HepG2 (cell line): ENCODE measurements around the gene TK2. TPM values are rescaled to one million over a fixed set of nuclear protein-coding genes. Genes with fewer than 3 reads are reported as not detected.

Source experiments
- ARHGAP35 ChIP-seq: sonication (generic); formaldehyde crosslinking; IDR thresholded peaks from 2 replicates; pipeline ENCODE4 v1.9.0; 2022; ENCODE audit warnings: mild to moderate bottlenecking, inconsistent platforms, moderate library complexity, missing genetic modification reagents, borderline replicate concordance
- DNMT1 ChIP-seq: sonication (generic); formaldehyde crosslinking; IDR thresholded peaks from 2 replicates; pipeline ENCODE4 v1.5.1; 2020; ENCODE audit warnings: mild to moderate bottlenecking, missing genetic modification reagents
- FOXP1 ChIP-seq, 2 experiments: fragments of 450-650 bp in 1 of 2; IDR thresholded peaks; 2 replicates each; pipeline ENCODE4 v1.6.1; 2017 to 2018; ENCODE audit warnings: antibody characterized with exemption in 1 of 2
- GABPA ChIP-seq, 2 experiments: IDR thresholded peaks; 2 replicates each; pipeline ENCODE4 v1.6.1; 2011 to 2016; ENCODE audit warnings: low read depth in 2 of 2, low read length in 1 of 2, missing biosample characterization in 1 of 2, missing genetic modification characterization in 1 of 2
- GZF1 ChIP-seq: sonication (generic); formaldehyde crosslinking; IDR thresholded peaks from 2 replicates; pipeline ENCODE4 v1.5.1; 2020; ENCODE audit warnings: mild to moderate bottlenecking, missing genetic modification reagents
- LCORL ChIP-seq, 2 experiments: fragments of 450-650 bp in 1 of 2; sonication (generic) in 1 of 2; formaldehyde crosslinking in 1 of 2; IDR thresholded peaks; 2 replicates each; pipeline versions ENCODE4 v1.5.0 to v1.6.1; 2017 to 2020; ENCODE audit warnings: antibody characterized with exemption in 1 of 2, missing genetic modification reagents in 1 of 2
- NFYC ChIP-seq: IDR thresholded peaks from 2 replicates; pipeline ENCODE4 v1.6.1; 2016; ENCODE audit warnings: missing genetic modification reagents, missing compliant biosample characterization
- NR1H2 ChIP-seq: sonication (generic); formaldehyde crosslinking; IDR thresholded peaks from 2 replicates; pipeline ENCODE4 v1.8.1; 2022; ENCODE audit warnings: low read depth, missing genetic modification reagents, borderline replicate concordance
- RFXANK ChIP-seq: IDR thresholded peaks from 2 replicates; pipeline ENCODE4 v1.6.1; 2016
- SMARCE1 ChIP-seq: fragments of 450-650 bp; IDR thresholded peaks from 2 replicates; pipeline ENCODE4 v1.6.1; 2017; ENCODE audit warnings: borderline replicate concordance
- SP4 ChIP-seq: sonication (generic); formaldehyde crosslinking; IDR thresholded peaks from 2 replicates; pipeline ENCODE4 v1.8.1; 2023; ENCODE audit warnings: mild to moderate bottlenecking, missing genetic modification reagents
- STAT5B ChIP-seq: sonication (generic); formaldehyde crosslinking; IDR thresholded peaks from 2 replicates; pipeline ENCODE4 v1.4.0; 2020; ENCODE audit warnings: missing genetic modification reagents
- ZEB1 ChIP-seq: IDR thresholded peaks from 2 replicates; pipeline ENCODE4 v1.6.1; 2012; ENCODE audit warnings: mild to moderate bottlenecking, low read depth, inconsistent platforms; ENCODE audit not compliant: insufficient replicate concordance
- ZFX ChIP-seq: sonication (generic); formaldehyde crosslinking; IDR thresholded peaks from 2 replicates; pipeline ENCODE4 v1.4.0; 2020; ENCODE audit warnings: mild to moderate bottlenecking, low read depth, missing genetic modification reagents, moderate library complexity
- ZNF224 ChIP-seq: sonication (generic); formaldehyde crosslinking; IDR thresholded peaks from 2 replicates; pipeline ENCODE4 v1.5.0; 2020; ENCODE audit warnings: mild to moderate bottlenecking, missing genetic modification reagents
- ZNF329 ChIP-seq: sonication (generic); formaldehyde crosslinking; IDR thresholded peaks from 2 replicates; pipeline ENCODE4 v1.9.0; 2021; ENCODE audit warnings: low read depth, mild to moderate bottlenecking, missing genetic modification reagents
- ZNF34 ChIP-seq: sonication (generic); formaldehyde crosslinking; IDR thresholded peaks from 2 replicates; pipeline ENCODE4 v1.4.0; 2020; ENCODE audit warnings: mild to moderate bottlenecking, missing genetic modification reagents, borderline replicate concordance
- ZNF703 ChIP-seq: sonication (generic); formaldehyde crosslinking; IDR thresholded peaks from 2 replicates; pipeline ENCODE4 v1.5.1; 2020; ENCODE audit warnings: missing genetic modification reagents, mild to moderate bottlenecking, moderate library complexity, borderline replicate concordance
- ZNF768 ChIP-seq: sonication (generic); formaldehyde crosslinking; IDR thresholded peaks from 2 replicates; pipeline ENCODE4 v1.4.0; 2020; ENCODE audit warnings: missing genetic modification reagents
- ZSCAN31 ChIP-seq: sonication (generic); formaldehyde crosslinking; IDR thresholded peaks from 2 replicates; pipeline ENCODE4 v1.5.0; 2020; ENCODE audit warnings: low read depth, mild to moderate bottlenecking, missing genetic modification reagents
- polyA plus RNA-seq, 8 experiments: library from polyadenylated mRNA; depleted of rRNA in 3 of 8; stranded (reverse) in 7 of 8; unstranded in 1 of 8; fragments of >200 nt; fragmentation: Illumina TruSeq in 4 of 8; extraction: Trizol in 4 of 8; gene quantifications; 2 replicates each; pipeline versions ENCODE4 v1.2.1 to v1.2.3, GENCODE V29; 2011 to 2016; ENCODE audit warnings: low read depth in 4 of 8, missing spikeins in 1 of 8, mixed read lengths in 1 of 8; ENCODE audit not compliant: insufficient read depth in 1 of 8
- total RNA-seq, 5 experiments: library from RNA; depleted of rRNA; stranded (reverse); fragments of >200 nt; fragmentation: Illumina TruSeq; extraction: Trizol; gene quantifications; 2 replicates each; pipeline ENCODE4 v1.2.3, GENCODE V29; 2016; ENCODE audit warnings: low read depth in 1 of 5
- TF ChIP-seq, protein P1 (sequence below): sonication (generic); formaldehyde crosslinking; IDR thresholded peaks from 2 replicates; pipeline ENCODE4 v1.4.0; 2020; ENCODE audit warnings: missing genetic modification reagents
- TF ChIP-seq, protein P2 (sequence below): sonication (generic); formaldehyde crosslinking; conservative IDR thresholded peaks from 2 replicates; pipeline ENCODE4 v1.5.0; 2020; ENCODE audit warnings: missing genetic modification reagents
- TF ChIP-seq, protein P3 (sequence below): sonication (generic); formaldehyde crosslinking; IDR thresholded peaks from 2 replicates; pipeline ENCODE4 v1.4.0; 2020; ENCODE audit warnings: missing genetic modification reagents, borderline replicate concordance

TK2 gene
- total and polyA plus RNA-seq, 2 of the 13 experiments (the other 11 are each of a cell fraction or from before 2014, with no cell fraction given) = 18.7 to 21.0 TPM

GRCh38 chr16:66549284-66550131, at the start of gene TK2 (continued):
- TF ChIP-seq ZNF34 (CRISPR knock-in tag) (no peak), ZNF768 (peak; percentile 15; the same call in 1 of the 2 replicates), ZNF329 (CRISPR knock-in tag) (peak; percentile 62; the same call in 1 of the 2 replicates), ZFX (CRISPR knock-in tag) (peak; percentile 95), DNMT1 (peak; percentile 47; the same call in 1 of the 2 replicates), ZSCAN31 (CRISPR knock-in tag) (no peak; the same call in 1 of the 2 replicates), GZF1 (peak; percentile 84; the same call in 1 of the 2 replicates), SMARCE1 (no peak), ARHGAP35 (CRISPR knock-in tag) (no peak; the same call in 1 of the 2 replicates), NR1H2 (no peak), RFXANK (no peak), FOXP1 (IDR thresholded peaks at IDR 0.05) (no peak), FOXP1 (CRISPR knock-in tag; IDR thresholded peaks at IDR 0.05) (no peak), ZNF224 (CRISPR knock-in tag) (no peak), ZNF703 (CRISPR knock-in tag) (no peak), GABPA (IDR thresholded peaks at IDR 0.05; ENCODE audit: low read depth, low read length) (peak; percentile 71), GABPA (CRISPR knock-in tag; IDR thresholded peaks at IDR 0.05; ENCODE audit: low read depth) (peak; percentile 87), NFYC (no peak), LCORL (IDR thresholded peaks at IDR 0.05) (no peak), LCORL (CRISPR knock-in tag; IDR thresholded peaks at IDR 0.05) (peak; percentile 20; the same call in 1 of the 2 replicates), STAT5B (CRISPR knock-in tag) (no peak), ZEB1 (no peak), SP4 (peak; percentile 63)
- TF ChIP-seq, protein P1, sequence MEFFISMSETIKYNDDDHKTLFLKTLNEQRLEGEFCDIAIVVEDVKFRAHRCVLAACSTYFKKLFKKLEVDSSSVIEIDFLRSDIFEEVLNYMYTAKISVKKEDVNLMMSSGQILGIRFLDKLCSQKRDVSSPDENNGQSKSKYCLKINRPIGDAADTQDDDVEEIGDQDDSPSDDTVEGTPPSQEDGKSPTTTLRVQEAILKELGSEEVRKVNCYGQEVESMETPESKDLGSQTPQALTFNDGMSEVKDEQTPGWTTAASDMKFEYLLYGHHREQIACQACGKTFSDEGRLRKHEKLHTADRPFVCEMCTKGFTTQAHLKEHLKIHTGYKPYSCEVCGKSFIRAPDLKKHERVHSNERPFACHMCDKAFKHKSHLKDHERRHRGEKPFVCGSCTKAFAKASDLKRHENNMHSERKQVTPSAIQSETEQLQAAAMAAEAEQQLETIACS (CRISPR knock-in tag) = peak; percentile 64
- TF ChIP-seq, protein P2, sequence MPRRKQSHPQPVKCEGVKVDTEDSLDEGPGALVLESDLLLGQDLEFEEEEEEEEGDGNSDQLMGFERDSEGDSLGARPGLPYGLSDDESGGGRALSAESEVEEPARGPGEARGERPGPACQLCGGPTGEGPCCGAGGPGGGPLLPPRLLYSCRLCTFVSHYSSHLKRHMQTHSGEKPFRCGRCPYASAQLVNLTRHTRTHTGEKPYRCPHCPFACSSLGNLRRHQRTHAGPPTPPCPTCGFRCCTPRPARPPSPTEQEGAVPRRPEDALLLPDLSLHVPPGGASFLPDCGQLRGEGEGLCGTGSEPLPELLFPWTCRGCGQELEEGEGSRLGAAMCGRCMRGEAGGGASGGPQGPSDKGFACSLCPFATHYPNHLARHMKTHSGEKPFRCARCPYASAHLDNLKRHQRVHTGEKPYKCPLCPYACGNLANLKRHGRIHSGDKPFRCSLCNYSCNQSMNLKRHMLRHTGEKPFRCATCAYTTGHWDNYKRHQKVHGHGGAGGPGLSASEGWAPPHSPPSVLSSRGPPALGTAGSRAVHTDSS (CRISPR knock-in tag) = no peak
- TF ChIP-seq, protein P3, sequence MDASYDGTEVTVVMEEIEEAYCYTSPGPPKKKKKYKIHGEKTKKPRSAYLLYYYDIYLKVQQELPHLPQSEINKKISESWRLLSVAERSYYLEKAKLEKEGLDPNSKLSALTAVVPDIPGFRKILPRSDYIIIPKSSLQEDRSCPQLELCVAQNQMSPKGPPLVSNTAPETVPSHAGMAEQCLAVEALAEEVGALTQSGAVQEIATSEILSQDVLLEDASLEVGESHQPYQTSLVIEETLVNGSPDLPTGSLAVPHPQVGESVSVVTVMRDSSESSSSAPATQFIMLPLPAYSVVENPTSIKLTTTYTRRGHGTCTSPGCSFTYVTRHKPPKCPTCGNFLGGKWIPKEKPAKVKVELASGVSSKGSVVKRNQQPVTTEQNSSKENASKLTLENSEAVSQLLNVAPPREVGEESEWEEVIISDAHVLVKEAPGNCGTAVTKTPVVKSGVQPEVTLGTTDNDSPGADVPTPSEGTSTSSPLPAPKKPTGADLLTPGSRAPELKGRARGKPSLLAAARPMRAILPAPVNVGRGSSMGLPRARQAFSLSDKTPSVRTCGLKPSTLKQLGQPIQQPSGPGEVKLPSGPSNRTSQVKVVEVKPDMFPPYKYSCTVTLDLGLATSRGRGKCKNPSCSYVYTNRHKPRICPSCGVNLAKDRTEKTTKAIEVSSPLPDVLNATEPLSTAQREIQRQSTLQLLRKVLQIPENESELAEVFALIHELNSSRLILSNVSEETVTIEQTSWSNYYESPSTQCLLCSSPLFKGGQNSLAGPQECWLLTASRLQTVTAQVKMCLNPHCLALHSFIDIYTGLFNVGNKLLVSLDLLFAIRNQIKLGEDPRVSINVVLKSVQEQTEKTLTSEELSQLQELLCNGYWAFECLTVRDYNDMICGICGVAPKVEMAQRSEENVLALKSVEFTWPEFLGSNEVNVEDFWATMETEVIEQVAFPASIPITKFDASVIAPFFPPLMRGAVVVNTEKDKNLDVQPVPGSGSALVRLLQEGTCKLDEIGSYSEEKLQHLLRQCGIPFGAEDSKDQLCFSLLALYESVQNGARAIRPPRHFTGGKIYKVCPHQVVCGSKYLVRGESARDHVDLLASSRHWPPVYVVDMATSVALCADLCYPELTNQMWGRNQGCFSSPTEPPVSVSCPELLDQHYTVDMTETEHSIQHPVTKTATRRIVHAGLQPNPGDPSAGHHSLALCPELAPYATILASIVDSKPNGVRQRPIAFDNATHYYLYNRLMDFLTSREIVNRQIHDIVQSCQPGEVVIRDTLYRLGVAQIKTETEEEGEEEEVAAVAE = no peak; the same call in 1 of the 2 replicates
